ENCODE results near the gene KIT.
A peak's percentile ranks its signal among the peaks of the same experiment; 100 is the strongest.
"Not testable (repeated sequence)": the region's sequence is repeated elsewhere in the genome, so short reads cannot be mapped to it uniquely, and the experiment has no call there.

KIT gene

DNA sequence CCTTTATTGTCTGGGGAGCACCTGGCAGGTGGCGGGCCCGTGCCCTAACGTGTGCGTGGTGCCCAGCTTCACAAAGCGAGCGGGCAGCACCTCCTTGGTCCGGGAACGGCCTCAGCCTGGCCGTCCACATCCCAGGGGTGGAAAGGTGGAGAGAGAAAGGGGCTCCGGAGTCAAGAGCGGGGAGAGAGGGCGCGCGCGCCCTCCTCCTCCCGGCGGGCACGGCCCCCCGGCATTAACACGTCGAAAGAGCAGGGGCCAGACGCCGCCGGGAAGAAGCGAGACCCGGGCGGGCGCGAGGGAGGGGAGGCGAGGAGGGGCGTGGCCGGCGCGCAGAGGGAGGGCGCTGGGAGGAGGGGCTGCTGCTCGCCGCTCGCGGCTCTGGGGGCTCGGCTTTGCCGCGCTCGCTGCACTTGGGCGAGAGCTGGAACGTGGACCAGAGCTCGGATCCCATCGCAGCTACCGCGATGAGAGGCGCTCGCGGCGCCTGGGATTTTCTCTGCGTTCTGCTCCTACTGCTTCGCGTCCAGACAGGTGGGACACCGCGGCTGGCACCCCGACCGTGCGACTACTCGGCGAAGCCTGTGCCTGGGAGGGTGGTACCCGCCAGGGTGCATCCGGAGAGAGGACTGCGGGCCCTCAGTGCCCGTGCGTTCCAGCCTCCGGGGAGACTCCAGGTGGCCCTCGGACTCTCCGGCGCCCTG lies at the start of gene KIT:
TSS of gene KIT (plus strand) at position 407 of the 701 bp plus-strand sequence. CDS start at position 465, 58 bp downstream.
- DNase-seq, result peak; percentile 88

DNA sequence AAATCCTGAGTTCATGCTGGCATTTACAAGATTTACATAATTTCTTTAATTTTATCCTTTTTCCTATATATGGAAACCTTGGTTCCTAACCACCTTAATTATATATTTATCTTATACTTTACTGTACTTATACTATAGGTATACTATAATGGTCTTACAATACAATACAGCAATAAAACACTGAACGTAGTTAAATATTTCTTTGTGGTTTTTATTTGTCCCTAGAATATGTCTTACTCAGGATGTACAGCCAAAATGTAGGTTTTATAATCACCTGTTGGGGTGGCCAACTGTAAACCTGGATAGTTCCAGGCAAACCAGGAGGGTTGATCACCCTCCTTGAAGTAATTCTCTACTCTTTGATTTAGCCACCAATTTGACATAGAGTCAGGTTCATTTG lies 48.4 kb upstream of the KIT start:
- no peak for DNase-seq

DNA sequence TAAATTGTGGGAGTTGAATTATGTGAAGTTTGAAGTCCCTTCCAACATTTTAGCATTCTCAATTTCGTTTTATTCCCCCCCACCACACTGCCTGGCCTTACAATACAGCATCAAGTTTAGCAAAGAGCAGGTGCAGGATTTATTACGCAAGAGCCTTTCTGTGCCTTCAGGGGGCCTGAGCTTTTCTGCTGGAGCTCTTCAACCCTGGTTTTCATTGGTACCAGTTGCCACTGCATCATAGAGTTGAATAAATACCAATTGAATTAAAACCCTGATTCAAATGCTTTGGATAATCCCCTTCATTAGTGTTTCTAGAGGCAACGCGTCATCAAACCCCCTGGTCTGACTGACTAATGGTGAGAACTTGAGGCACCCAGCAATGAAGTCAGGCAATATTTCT lies 43.6 kb upstream of the KIT start:
- DNase-seq, result peak; percentile 69

DNA sequence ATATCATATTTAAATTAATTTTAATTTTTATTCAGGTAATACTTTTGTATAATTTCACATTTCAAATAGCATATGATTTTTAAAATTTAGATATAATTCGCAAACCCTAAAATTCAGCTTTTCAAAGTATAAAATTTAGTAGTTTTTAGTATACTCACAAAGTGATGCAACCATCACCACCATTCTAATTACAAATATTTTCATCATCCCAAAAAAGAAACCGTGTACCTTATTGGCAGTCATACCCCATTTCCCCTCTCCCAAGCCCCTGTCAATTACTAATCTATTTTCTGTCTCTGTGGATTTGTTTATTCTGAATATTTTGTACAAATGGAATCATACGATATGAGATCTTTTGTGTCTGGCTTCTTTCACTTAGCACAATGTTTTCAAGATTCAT lies 37.0 kb upstream of the KIT start:
- DNase-seq, result no peak

DNA sequence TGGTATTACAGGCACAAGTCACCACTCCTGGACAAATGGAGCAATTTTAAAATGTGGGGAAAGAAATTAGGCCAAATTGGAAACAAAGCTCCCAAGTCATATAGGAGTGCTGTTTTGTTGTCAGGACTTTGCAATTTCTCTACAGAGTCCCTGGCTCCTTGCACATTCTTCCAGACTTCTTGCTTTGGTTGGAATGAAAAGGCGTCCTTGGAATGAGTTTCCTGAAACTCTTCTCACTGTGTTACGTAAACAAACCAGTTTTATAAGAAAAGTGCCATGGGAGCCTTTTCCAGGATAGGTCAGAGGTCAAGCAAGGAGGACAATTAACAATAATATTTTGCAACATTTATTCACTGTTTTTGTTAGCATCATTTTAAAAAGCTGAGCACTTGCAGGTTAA lies 32.4 kb upstream of the KIT start:
- no peak for DNase-seq

DNA sequence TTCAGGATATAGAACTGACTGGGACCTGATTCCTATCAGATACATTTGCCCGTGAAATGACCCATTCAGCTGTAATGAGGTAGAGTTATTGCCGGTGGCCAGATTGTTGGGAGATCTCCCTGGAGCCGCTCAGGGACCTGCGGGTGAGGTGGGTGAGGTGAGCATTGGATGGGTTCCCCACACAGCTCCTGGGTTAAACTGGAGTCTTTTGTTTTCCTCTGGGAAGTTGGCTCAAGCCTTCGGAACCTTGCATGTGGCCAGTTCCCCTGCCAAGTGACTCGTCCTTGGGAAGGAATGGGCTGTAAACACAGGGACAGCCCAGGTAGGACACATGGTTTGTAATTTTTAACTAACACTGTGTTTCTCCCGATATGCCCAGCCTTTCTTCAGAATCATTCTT lies 31.6 kb upstream of the KIT start:
- no peak for DNase-seq

DNA sequence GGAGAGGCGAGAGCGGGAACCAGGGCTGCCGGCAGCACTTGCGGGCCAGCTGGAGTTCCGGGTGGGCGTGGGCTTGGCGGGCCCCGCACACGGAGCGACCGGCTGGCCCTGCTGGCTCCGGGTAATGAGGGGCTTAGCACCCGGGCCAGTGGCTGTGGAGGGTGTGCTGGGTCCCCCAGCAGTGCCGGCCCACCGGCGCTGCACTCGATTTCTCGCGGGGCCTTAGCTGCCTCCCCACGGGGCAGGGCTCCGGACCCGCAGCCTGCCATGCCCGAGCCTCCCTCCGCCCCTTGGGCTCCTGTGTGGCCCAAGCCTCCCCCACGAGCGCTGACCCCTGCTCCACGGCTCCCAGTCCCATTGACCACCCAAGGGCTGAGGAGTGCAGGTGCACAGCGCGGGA lies 25.2 kb upstream of the KIT start:
- no peak for DNase-seq

DNA sequence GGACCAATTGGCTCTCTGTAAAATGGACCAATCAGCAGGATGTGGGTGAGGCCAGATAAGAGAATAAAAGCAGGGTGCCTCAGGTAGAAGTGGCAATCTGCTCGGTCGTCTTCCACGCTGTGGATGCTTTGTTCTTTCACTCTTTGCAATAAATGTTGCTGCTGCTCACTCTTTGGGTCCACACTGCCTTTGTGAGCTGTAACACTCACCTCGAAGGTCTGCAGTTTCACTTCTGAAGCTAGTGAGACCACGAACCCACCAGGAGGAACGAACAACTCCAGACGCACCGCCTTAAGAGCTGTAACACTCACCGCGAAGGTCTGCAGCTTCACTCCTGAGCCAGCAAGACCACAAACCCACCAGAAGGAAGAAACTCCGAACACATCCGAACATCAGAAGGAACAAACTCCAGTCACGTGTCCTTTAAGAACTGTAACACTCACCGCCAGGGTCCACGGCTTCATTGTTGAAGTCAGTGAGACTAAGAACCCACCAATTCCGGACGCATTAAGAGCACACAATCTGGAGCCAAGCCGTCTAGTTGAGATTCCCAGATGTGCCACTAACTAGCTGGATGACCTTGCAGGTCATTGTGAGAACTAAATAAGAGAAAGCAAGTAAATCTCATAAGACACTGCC lies 24.5 kb upstream of the KIT start:
- not testable (repeated sequence) for DNase-seq

DNA sequence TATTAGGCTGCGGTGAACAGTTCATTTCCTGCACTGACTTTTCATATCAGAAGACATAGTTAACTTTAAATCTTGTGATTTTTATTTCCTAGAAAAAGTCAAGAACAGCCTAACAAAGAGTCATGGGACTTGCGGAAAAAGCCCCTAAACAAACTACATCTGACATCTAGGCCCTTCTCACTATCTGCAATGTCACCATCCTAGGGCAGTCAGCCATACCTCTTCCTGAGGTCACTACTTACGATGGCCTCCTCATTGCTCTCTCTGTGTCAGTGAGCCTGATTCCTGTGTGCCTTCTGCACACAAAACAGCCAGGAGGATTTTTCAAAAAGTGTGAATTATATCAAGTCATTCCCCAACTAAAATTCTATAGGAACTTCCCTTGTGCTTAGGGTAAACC lies 22.4 kb upstream of the KIT start:
- DNase-seq, result no peak

DNA sequence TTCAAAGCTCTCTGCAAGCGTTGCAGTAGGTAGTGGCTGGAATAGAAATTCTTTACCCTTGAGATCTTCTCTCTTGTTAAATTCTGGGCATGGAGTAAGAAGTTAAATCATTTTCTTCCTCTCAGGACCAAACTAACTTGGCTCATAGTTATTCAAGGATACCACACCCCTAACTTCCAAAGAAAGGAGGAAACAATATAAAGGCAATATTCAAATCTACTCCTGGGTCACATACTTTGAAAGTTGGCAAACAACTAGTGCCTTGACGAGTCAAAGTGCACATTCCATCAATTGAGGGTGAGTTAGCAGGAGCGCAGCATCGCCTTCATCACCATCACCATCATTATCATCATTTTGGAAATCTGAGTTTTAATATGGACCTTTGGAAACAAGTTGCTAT lies 20.4 kb upstream of the KIT start:
- DNase-seq, result no peak

DNA sequence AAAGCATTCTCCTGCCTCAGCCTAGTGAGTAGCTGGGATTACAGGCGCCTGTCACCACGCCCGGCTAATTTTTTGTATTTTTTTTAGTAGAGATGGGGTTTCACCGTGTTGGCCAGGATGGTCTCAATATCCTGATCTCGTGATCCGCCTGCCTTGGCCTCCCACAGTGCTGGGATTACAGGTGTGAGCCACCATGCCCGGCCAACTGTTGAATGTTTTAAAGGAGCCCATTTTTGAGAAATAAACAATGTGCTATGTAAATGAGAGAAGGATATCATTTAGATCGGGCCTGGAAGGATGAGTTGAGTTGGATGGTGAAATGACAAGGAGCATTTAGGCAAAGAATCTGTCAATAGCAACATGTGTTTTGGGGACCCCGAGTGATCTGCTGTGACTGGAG lies 16.7 kb upstream of the KIT start:
- not testable (repeated sequence) for DNase-seq

DNA sequence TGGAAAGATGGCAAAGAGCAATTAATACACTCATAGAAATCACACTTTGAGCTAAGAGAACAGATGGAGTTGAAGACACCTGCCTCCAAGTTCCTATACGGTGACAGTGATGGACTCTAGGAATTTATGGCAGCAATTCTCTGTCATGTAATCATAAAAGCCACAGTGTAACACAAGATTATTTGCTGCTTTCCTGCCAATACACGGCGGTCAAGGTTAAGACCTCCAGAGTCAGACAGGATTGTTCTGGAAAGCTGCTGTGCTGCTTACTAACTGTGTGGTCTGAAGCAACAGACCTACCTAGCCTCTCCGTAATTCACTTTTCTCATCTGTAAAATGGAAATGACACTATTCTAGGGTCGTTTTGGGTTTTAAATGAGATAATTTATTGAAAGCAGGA lies 14.6 kb upstream of the KIT start:
- no peak for DNase-seq

DNA sequence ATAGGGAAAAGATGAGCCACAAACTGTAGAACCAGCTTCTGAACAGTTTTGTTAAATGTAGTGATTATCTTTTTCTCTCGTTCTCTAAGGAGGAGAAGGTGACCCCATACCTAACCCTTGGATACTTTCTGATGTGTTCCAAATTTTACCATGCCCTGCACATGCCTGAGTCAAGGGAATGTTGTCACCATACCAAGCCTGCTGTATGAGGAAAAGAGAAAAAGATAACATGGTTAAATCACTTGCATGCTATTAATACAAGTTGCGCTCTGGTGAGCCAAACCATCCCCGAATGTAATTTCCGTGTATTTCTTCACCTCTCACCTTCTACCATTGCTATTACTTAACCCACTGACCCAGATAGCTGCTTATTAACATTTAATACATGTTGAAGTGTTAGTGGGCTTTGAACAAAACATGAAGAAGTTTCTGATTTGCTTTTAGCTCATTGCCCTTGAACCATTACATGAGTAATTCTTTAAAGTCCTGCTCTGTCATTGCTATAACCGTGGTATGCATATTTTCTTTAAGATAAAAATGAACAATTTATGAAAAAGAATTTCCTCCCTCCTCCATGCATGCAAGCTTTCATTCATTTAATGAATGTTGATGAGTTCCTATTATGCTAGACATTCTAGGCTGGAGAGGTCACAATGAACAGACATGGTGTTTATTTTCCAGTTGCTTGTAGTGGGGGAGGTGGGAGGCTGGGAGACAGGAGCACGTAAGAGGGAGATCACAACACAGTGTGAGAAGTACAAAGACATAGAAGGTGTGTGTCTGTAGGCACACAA lies 13.6 kb upstream of the KIT start:
- no peak for DNase-seq

DNA sequence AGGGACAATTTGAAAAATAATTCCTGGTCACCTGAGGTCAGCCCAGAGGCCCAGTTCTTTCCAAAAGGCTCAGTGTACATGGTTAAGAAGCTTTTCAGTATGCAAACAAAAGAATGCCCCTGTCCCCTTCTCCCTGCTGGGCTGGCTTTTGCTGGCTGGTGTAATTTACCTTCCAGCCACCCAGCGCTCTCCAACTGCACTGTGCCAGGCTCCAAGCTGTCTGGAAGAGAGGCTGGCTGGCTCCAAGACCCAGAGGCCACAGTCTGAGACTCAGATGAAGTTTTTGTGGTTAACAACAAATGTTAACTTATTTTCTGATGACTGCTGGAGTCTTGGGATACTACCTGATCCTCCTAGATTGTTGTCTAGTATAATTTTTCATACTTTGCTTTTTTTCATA lies 11.9 kb upstream of the KIT start:
- DNase-seq, result no peak

DNA sequence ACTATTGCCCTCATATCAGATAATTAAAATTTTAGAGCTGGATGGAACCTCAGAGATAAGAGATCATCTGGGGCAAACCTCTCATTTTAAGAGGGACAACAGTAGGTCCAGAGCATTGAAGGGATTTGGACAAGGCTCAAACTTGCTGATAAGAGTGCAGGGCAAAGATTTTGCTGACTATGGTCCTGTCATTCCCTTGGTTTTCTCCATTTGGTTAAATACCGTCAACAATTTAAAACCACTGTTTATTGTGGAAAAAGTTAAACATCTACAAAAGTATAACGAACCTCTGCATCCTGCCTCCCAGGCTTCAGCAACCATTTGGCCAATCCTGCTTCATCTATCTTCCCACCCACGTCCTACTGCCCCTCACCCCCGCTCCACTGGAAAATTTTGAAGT lies 10.7 kb upstream of the KIT start:
- no peak for DNase-seq

DNA sequence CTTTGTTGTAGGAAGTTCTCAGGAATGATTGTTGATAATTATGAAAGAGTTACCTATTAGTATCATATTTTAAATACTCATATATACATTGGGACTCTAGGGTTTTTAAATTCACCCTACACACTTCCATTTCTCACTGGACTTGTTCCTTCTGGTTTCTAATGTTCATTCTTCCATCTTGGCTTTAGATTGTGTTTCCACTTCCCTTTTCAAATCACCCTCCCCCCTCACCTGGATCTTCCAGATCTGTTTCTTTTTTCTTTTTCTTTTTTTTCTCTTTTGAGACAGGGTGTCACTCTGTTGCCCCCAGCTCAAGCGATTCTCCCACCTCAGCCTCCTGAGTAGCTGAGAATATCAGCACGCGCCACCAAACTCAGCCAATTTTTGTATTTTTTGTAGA lies 6.7 kb upstream of the KIT start:
- DNase-seq, result no peak

DNA sequence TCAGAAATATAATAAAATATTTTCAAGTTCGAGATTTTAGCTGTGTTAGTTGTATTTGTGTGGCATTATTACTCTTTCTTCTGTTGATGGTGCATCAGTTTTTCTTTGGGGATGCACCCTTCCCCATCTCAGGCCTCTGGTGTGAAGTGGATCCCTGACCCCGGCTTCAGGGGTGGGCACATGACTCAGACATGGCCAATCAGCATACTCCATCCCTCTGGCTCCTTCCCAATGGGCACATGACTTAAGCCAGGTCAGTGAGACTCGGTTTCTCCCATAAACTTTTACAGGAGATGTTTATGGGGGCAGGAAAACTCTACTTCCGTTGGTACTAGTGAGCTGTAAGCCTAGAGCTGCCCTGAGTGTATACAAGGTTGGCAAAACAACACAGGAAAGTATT lies 3.0 kb upstream of the KIT start:
- DNase-seq, result no peak

DNA sequence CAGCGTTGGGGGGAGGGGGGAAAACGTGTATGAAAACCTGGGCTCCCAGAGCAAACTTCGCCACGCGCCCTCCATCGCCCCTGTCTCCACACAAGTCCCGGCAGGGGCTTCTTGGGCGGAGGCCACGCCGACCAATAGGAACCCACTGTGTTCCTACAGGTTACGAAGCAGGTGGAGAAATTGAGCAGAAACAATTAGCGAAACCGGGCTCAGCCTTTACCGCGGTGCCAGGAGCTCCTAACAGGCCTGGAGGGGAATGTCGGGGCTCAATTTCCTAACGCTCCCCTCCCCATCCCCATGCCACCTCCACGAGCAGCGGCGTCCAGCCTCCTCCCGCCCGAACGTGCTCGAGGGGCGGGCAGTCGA lies 589 bp upstream of the KIT start:
- peak; percentile 70 for DNase-seq

DNA sequence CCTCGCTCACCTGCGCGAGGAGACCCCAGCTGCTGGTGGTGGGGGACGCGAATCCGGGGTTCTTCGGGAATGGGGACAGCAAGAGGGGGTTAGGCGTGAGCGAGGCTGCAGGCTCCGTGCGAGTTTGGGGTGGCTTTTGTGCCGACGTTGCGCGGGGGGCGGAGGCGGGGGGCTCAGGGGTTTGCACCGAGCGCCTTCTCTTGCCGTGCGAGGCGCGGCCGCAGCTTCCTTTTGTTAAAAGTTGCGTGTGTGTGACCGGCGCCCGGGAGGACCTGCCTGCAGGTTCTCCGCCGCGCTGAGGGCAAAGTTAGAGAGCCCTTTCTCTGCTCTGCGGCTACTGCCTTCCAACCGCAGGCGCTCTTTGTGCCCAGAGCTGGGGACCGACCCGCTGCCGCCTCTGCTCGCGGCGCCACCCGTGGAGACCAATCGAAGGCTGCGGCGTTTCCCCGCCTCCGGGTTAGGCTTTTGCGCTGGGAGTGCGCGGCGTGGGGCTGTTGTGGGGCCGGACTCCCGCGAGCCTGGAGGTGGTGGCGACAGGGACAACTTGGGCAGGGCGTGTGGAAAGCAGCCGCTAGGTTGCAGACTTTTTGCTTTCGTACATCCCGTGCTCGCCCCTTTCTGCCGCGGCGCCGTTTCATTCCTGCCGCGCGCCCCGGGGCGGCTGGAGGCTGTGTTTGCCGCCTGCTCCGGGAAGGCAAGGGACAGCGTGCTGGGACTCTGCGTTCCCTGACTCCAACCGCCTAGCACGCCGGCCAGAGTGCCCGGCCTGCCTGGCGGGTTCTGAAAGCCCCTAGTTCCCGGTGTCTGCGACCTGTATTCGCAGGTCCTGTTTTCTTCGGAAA lies 716 bp downstream of the KIT start:
- DNase-seq, result peak; percentile 49

DNA sequence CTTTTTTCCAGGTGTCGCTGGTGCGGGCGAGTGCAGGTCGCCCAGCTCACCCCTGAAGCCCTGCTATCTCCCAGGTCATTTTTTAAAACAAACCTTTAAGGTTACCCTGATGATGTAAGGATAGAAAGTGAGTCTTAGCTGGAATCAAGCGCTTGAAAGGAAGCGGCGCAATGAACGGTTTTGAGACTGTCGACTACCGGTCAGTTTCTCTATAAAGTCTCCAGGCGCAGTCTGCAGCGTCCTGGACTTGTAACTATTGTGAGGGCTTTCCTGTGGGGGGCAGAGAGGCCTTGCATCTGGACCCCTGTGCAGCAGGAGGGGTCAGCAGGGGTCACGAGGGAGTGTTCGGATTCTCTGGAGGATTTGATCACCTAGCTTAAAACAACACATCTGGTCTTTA lies 1.6 kb downstream of the KIT start:
- no peak for DNase-seq

DNA sequence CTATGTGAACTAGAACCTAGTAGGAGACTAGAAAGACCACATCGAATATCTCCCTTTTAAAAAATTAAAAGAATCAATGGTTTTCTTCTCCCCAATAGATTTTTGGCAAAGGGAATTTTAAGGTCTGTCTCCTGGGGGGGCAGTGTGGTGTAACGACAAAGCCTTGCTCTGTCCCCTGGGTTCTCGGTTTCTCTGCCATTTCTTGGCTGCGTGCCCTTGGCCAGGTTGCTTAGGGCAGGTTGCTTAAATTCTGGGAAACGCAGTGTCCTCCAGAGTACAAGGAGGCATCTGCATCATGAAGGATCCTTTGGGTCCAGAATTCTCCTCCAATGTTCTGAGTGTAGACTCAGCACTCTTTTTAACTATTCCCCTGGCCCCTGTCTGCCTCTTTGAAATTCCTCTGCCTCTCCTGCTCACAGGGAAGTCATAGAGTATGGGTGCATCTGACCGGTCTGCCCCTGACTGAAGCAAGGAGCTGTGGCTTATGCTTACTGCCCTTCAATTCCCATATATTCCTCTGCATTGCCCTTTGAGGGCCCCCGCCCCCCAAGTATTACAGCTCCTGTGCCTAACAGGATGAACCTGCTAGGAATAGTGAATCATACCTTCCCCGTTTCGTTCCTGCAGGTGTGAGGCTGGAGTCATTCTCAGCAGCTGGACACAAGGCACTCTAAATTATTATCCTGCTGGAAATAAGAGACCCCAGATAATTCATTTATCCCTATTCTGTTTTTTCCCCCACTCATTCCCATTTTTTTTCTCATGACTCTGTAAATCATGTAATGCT lies 2.2 kb downstream of the KIT start:
- DNase-seq, result peak; percentile 27

DNA sequence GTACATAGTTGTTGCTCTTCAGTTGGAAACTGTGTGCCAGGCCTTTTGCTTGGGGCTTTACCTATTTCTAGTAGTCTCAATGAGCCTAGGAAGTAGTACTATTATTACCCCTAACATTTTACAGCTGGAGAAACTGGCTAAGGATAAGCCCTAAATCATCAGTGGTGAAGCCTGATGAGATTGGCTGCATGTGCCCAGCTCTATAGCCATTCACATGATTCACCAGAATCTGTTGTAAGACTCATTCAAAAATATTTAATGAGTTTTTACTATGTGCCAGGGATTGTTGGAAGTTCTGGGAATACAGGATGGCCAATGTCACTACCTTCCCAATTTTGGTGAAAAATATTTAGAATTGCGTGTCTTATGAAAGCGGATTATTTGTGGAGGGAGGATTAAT lies 2.8 kb downstream of the KIT start:
- DNase-seq, result no peak

DNA sequence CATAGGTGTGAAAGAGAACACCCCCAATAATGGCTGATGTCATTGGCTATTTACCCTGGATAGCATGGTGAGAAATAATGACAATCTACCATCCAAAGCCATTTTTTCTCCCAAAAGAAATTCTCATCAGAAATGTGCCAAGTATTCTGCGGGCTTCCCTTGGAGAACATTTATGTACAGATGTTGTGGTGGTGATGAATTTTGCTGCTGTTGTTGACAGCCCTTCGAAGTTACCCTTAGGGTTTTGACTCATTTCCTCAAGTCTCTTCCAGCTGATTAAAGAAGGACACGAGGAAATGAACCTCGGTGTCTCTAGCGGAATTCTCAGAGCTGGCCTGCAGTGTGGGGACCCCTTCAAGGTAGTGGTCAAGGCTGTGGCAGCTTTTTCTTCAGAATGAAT lies 3.4 kb downstream of the KIT start:
- DNase-seq, result no peak
